ENCODE measurements around the gene TNFSF8.

TNFSF8 gene

DNA sequence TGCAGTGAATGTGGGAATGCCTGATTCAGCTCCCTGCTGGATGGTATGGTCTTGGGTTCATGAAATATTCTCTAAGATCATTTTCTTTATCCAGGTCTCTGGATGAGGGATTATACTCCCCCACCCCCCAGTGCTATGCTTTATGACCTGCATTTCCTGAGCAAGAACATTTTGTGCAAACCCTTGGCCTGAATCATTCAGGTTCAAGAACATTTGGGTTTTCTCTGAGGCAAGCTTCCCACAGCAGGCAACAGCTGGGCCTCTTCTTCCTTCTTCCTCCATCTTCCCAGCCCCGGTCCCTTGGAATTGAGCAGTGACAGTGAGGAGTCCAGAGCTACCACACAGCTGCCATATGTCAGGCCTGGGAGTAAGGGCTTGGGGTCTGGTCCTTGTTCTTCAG lies 65.9 kb downstream of the TNFSF8 start:
- FAIRE-seq, result no peak
- DNase-seq (ENCODE audit: insufficient read length, low spot score), result no peak
- TF ChIP-seq, protein P1, sequence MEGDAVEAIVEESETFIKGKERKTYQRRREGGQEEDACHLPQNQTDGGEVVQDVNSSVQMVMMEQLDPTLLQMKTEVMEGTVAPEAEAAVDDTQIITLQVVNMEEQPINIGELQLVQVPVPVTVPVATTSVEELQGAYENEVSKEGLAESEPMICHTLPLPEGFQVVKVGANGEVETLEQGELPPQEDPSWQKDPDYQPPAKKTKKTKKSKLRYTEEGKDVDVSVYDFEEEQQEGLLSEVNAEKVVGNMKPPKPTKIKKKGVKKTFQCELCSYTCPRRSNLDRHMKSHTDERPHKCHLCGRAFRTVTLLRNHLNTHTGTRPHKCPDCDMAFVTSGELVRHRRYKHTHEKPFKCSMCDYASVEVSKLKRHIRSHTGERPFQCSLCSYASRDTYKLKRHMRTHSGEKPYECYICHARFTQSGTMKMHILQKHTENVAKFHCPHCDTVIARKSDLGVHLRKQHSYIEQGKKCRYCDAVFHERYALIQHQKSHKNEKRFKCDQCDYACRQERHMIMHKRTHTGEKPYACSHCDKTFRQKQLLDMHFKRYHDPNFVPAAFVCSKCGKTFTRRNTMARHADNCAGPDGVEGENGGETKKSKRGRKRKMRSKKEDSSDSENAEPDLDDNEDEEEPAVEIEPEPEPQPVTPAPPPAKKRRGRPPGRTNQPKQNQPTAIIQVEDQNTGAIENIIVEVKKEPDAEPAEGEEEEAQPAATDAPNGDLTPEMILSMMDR (IDR thresholded peaks at IDR 0.05; ENCODE audit: insufficient read depth, missing control alignments), result no peak

DNA sequence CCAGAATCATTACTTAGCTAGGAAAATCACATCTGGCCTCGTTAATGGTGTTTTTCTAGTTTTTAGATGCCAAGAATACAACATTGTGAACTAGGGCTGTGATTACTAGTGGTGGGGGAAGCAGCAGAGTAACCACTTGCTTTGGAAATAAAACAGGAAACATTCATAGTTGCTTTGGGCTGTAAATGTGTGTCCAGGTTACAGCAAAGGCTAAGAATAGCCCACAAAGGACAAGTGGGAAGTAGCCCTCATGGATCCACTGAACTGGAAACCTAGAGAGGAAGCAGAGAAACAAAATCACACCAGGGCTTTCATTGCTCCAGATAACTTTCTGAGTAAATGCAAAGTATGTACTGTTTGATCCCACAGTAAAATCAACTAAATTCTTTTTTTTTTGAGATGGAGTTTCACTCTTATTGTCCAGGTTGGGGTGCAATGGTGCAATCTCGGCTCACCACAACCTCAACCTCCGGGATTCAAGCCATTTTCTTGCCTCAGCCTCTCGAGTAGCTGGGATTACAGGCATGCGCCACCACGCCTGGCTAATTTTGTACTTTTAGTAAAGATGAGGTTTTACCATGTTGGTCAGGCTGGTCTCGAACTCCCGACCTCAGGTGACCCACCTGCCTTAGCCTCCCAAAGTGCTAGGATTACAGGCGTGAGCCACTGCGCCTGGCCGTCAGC lies 68.3 kb downstream of the TNFSF8 start:
- FAIRE-seq (no peak), DNase-seq (ENCODE audit: insufficient read length, low spot score) (no peak)
- TF ChIP-seq, protein P1 (IDR thresholded peaks at IDR 0.05; ENCODE audit: insufficient read depth, missing control alignments), result no peak

DNA sequence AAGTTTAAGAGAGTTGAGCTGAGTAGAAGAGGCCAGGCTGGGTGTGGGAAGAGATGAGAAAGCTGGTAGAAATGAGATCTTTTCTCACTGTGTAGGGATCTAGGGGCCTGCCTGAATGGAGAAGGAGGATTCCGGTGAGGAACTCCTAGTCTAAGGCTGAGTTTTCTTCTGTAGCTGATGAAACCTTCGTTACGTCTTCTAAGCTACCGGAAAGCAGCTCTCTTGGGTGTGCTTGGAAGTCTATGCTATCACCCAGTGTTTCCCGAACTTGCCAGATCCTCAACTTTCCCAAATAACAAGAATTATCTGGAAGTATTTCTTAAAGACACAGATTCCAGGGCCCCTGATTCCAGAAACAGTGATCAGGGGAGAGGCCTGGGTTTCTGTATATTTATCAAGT lies 69.1 kb downstream of the TNFSF8 start:
- FAIRE-seq (no peak), DNase-seq (ENCODE audit: insufficient read length, low spot score) (no peak)
- TF ChIP-seq, protein P1 (IDR thresholded peaks at IDR 0.05; ENCODE audit: insufficient read depth, missing control alignments), result no peak

DNA sequence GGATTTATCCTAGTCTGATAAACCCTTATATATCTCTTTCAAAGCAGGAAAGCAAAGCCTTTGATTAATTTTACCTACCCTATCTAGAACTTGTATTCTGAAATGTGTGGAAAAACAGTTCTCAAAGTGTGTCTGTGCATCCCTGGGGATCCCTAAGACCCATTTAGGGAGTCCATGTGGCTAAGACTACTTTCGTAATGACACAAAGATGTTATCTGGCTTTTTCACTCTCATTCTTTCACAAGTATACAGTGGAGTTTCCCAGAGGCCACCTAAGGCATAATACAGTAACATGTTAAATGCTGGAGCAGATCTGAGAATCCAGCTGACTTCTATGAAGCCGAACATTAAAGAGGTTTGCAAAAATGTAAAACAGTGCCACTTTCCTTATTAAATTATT lies 70.2 kb downstream of the TNFSF8 start:
- DNase-seq (ENCODE audit: insufficient read length, low spot score) (no peak), FAIRE-seq (no peak)
- TF ChIP-seq, protein P1 (IDR thresholded peaks at IDR 0.05; ENCODE audit: insufficient read depth, missing control alignments), result no peak

DNA sequence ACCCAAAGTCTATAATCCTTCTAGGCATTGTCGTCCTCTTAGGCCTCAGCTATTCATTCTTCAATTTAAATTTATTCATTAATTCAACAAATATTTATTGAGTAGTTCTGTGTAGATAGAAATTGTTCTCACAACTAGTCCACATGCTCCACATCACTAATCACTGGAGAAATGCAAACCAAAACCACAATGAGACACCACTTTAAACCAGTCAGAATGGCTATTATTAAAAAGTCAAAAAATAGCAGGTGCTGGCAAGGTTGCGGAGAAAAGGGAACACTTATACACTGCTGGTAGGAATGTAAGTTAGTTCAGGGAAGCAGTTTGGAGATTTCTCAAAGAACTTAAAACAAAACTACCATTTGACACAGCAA lies 73.5 kb downstream of the TNFSF8 start:
- no peak for DNase-seq (ENCODE audit: insufficient read length, low spot score)
- FAIRE-seq, result no peak
- TF ChIP-seq, protein P1 (IDR thresholded peaks at IDR 0.05; ENCODE audit: insufficient read depth, missing control alignments), result no peak

DNA sequence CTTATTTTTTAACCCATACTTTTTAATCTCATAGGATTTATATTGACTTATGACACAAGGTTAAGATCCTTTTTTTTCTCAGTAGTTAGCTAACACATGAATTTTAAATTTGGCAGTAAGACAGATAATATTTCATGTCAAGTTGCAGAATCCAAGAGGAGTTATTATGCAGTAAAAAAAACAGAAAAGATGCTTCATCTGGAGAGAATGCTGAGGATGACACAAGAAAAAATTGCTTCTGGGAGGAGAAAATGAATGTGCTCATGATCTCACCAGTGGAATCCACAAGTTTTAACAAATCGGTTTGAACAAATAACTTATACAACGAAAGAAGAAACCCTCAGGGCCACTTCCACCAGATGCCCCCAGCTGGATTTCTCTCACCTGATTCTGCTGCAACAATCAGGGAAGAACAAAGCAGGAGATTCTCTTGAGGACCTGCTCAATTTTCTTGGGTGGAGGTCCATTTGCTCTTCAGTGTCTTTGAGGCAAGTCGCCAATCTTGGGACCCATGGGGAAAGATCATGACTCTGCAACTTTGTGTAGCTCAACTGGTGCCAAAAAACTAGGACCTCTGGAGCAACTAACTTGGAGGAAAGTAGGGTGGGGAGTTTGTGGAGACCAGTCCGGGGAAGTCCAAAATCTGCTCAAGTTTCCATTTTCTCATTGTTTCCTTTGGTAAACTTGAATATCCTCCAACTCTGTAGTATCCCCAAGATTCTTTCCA lies 74.0 kb downstream of the TNFSF8 start:
- TF ChIP-seq, protein P1 (IDR thresholded peaks at IDR 0.05; ENCODE audit: insufficient read depth, missing control alignments), result no peak
- DNase-seq (ENCODE audit: insufficient read length, low spot score) (no peak), FAIRE-seq (no peak)

DNA sequence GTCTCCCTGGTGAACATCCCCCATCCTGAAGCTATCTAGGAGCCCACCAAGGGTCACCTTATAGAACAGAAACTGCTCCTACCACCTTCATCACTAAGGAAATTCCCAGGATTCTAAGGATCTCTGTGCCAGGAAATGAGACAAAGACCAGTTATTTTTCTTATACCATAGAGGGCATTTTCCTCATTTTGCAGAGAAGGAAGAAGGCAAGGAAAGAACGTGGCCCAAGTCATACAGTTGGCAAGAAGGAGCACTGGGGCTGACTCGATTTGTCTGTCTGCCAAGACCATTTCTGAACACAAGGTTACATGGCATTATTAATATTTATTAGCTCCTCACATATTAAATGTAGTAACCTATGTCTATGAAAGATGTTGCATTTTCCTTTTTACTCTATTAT lies 74.9 kb downstream of the TNFSF8 start:
- TF ChIP-seq, protein P1 (IDR thresholded peaks at IDR 0.05; ENCODE audit: insufficient read depth, missing control alignments), result no peak
- FAIRE-seq, result no peak
- DNase-seq (ENCODE audit: insufficient read length, low spot score), result no peak
